ENCODE results near the gene CLDN10. TPM values are rescaled to one million over a fixed set of nuclear protein-coding genes. Genes with fewer than 3 reads are reported as not detected.

The CLDN10 gene
- total and polyA plus RNA-seq, 4 experiments from 2014 or later, result not detected

DNA sequence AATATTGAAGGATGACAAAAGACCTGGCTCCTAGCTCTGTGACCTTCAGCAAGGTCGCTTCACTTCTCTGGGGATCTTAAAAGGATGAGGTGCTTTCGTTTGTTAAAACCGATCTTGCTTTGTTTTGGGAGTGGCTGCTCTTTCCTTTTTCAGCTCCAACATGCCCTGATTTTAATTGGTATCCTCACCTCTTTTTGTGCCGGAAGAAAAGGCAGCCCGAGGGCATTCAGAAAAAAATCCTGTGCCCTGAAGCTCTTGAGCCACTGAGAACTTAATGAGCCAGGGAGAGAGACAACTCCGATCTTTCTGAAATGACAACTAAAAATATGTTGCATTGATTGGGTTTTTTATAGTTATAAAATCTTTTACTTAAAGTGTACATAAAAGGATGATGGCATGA, 19.4 kb downstream of the CLDN10 start:
- Histone ChIP-seq H3K4me3 (ENCODE audit: low read length in 2 of 2) (no peak overlapping the region), H3K27me3 (ENCODE audit: insufficient read depth, low read length) (no peaks in the 10 kb centered on the region), H3K36me3 (ENCODE audit: insufficient read depth, low read length) (no peaks in the 10 kb centered on the region), H3K4me1 (ENCODE audit: insufficient read depth, low read length) (no peaks in the 10 kb centered on the region), H3K27ac (ENCODE audit: low read depth, low read length) (no peak overlapping the region), H3K9me3 (ENCODE audit: control insufficient read depth in 1 of 2, low read length in 2 of 2) (no peaks in the 10 kb centered on the region)
- H3K27me3 Mint-ChIP-seq, result peaks cover 14 to 22% of the 10 kb centered on the region in 2 donors
- peaks cover 0 to 3% (median 0%) of the 10 kb centered on the region in 8 donors for H3K9me3 Mint-ChIP-seq
- no peaks in the 10 kb centered on the region for H3K36me3 Mint-ChIP-seq
- CTCF ChIA-PET (ENCODE audit: partially characterized antibody), result no interaction called here
- no peak for DNase-seq
- no peak overlapping the region for H3K4me3 Mint-ChIP-seq
- POLR2A ChIA-PET (ENCODE audit: partially characterized antibody), result no interaction called here
- intact Hi-C loops (cut with micrococcal nuclease), result no loop called here
- H3K4me1 Mint-ChIP-seq, result no peaks in the 10 kb centered on the region
- no peak overlapping the region for H3K27ac Mint-ChIP-seq

- CTCF ChIA-PET (ENCODE audit: partially characterized antibody), result no interaction called here
These were observed 20.7 kb downstream of the CLDN10 start for GRCh38 chr13:95573221-95573620.

GRCh38 chr13:95579303-95579702, 26.8 kb downstream of the CLDN10 start:
- Histone ChIP-seq H3K4me1 (ENCODE audit: insufficient read depth, low read length) (no peaks in the 10 kb centered on the region), H3K27me3 (ENCODE audit: insufficient read depth, low read length) (no peaks in the 10 kb centered on the region), H3K4me3 (ENCODE audit: low read length in 2 of 2) (no peak overlapping the region), H3K27ac (ENCODE audit: low read depth, low read length) (no peak overlapping the region), H3K36me3 (ENCODE audit: insufficient read depth, low read length) (no peaks in the 10 kb centered on the region), H3K9me3 (ENCODE audit: control insufficient read depth in 1 of 2, low read length in 2 of 2) (no peaks in the 10 kb centered on the region)
- Mint-ChIP-seq H3K4me3 (no peak overlapping the region), H3K9me3 (no peaks in the 10 kb centered on the region), H3K4me1 (no peaks in the 10 kb centered on the region), H3K27me3 (peaks cover 9 to 12% of the 10 kb centered on the region in 2 donors), H3K36me3 (no peaks in the 10 kb centered on the region), H3K27ac (no peak overlapping the region)
- no peak for DNase-seq
- POLR2A ChIA-PET (ENCODE audit: partially characterized antibody), result interaction anchor here (0.7 kb wide), 1 partner anchor 97 kb away, joined by 3 read pairs; no protein-coding TSS in a partner anchor
- intact Hi-C loops (cut with micrococcal nuclease), result no loop called here
- CTCF ChIA-PET (ENCODE audit: partially characterized antibody), result no interaction called here

More at GRCh38 chr13:95573221-95573620, 20.7 kb downstream of the CLDN10 start:
- Mint-ChIP-seq H3K36me3 (no peaks in the 10 kb centered on the region), H3K4me1 (no peaks in the 10 kb centered on the region), H3K27me3 (peaks cover 16 to 22% of the 10 kb centered on the region in 2 donors), H3K9me3 (peaks cover 0 to 3% (median 0%) of the 10 kb centered on the region in 8 donors), H3K27ac (no peak overlapping the region), H3K4me3 (no peak overlapping the region)
- DNase-seq, result no peak
- POLR2A ChIA-PET (ENCODE audit: partially characterized antibody), result no interaction called here
- Histone ChIP-seq H3K9me3 (ENCODE audit: control insufficient read depth in 1 of 2, low read length in 2 of 2) (no peaks in the 10 kb centered on the region), H3K36me3 (ENCODE audit: insufficient read depth, low read length) (no peaks in the 10 kb centered on the region), H3K4me1 (ENCODE audit: insufficient read depth, low read length) (no peaks in the 10 kb centered on the region), H3K27ac (ENCODE audit: low read depth, low read length) (no peak overlapping the region), H3K27me3 (ENCODE audit: insufficient read depth, low read length) (no peaks in the 10 kb centered on the region), H3K4me3 (ENCODE audit: low read length in 2 of 2) (no peak overlapping the region)
- intact Hi-C loops (cut with micrococcal nuclease), result no loop called here

GRCh38 chr13:95585867-95586266, 33.3 kb downstream of the CLDN10 start:
- no peak overlapping the region for H3K27ac ChIP-seq (ENCODE audit: low read depth, low read length)
- Mint-ChIP-seq H3K9me3 (no peaks in the 10 kb centered on the region), H3K27ac (no peak overlapping the region), H3K4me3 (no peak overlapping the region), H3K27me3 (peaks cover 3 to 11% of the 10 kb centered on the region in 2 donors), H3K4me1 (no peaks in the 10 kb centered on the region), H3K36me3 (no peaks in the 10 kb centered on the region)
- CTCF ChIA-PET (ENCODE audit: partially characterized antibody), result no interaction called here
- no peaks in the 10 kb centered on the region for H3K4me1 ChIP-seq (ENCODE audit: insufficient read depth, low read length)
- H3K27me3 ChIP-seq (ENCODE audit: insufficient read depth, low read length), result no peaks in the 10 kb centered on the region
- intact Hi-C loops (cut with micrococcal nuclease), result no loop called here
- H3K9me3 ChIP-seq (ENCODE audit: control insufficient read depth in 1 of 2, low read length in 2 of 2), result no peaks in the 10 kb centered on the region
- H3K36me3 ChIP-seq (ENCODE audit: insufficient read depth, low read length), result no peaks in the 10 kb centered on the region
- no peak for DNase-seq
- POLR2A ChIA-PET (ENCODE audit: partially characterized antibody), result no interaction called here
- H3K4me3 ChIP-seq (ENCODE audit: low read length in 2 of 2), result no peak overlapping the region

DNA sequence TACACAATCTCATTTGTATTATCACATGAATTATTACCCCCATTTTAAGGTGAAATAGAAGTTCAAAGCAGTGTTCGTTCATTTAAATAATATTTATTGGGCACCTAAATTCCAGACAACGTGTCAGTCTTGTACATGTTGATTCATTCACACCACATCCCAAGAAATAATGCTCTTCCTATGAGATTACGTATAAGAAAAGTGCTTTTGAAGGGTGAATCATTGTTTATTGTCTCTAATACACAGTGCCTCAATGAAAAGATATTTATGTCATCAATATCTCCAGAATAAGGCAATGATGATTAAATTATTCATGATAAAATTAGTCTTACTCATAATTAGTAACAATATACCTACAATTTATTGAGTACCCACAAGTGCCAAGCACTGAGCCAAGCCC, 35.6 kb downstream of the CLDN10 start:
- Histone ChIP-seq H3K4me3 (ENCODE audit: low read length in 2 of 2) (no peak overlapping the region), H3K27ac (ENCODE audit: low read depth, low read length) (no peak overlapping the region), H3K9me3 (ENCODE audit: control insufficient read depth in 1 of 2, low read length in 2 of 2) (no peaks in the 10 kb centered on the region), H3K36me3 (ENCODE audit: insufficient read depth, low read length) (no peaks in the 10 kb centered on the region), H3K27me3 (ENCODE audit: insufficient read depth, low read length) (no peaks in the 10 kb centered on the region), H3K4me1 (ENCODE audit: insufficient read depth, low read length) (no peaks in the 10 kb centered on the region)
- Mint-ChIP-seq H3K4me1 (no peaks in the 10 kb centered on the region), H3K4me3 (no peak overlapping the region), H3K36me3 (no peaks in the 10 kb centered on the region), H3K27me3 (peaks cover 1 to 14% of the 10 kb centered on the region in 2 donors), H3K27ac (no peak overlapping the region), H3K9me3 (no peaks in the 10 kb centered on the region)
- intact Hi-C loops (cut with micrococcal nuclease), result no loop called here
- DNase-seq, result no peak
- CTCF ChIA-PET (ENCODE audit: partially characterized antibody), result no interaction called here
- POLR2A ChIA-PET (ENCODE audit: partially characterized antibody), result no interaction called here

DNA sequence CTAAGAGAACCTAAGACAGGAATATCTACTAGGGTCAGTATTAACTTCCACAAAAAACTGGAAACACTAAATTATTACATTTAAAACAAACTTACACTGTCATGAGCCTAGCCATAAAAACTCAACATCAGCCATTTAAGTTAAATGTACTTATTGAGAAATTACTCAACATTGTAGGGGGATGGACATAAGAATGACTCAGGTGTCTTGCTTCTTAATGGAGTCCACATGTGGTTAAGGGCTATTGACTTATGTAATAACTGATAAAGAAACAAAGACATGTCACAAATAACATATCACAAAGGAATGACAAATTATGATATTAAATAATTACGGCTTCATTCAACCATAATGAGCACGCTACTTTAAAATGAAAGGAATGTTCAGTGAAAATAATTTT, 36.2 kb downstream of the CLDN10 start:
- intact Hi-C loops (cut with micrococcal nuclease), result no loop called here

DNA sequence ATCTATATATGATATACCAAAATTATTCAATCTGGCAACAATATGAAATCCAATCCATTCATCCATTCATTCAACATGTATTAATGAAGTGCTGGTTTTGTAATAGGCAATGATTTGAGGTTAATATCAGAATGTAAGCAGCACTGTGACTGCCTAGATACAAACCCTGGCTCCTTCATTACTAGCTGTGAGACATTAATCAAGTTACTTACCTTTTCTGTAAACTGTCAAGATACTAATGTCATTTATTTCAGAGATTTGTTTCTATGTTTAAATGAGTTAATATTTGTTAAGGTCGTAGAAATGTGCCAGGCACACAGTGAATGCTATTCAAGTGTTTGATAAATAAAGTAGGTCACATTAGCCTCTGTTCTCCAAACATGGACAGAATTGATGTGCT, 40.9 kb downstream of the CLDN10 start:
- CTCF ChIA-PET (ENCODE audit: partially characterized antibody), result no interaction called here
- H3K27me3 Mint-ChIP-seq, result peaks cover 7 to 13% of the 10 kb centered on the region in 2 donors

More for the DNA sequence above, 36.2 kb downstream of the CLDN10 start:
- Mint-ChIP-seq H3K4me1 (no peaks in the 10 kb centered on the region), H3K9me3 (no peaks in the 10 kb centered on the region), H3K4me3 (no peak overlapping the region), H3K27ac (no peak overlapping the region), H3K36me3 (no peaks in the 10 kb centered on the region), H3K27me3 (peaks cover 3 to 14% of the 10 kb centered on the region in 2 donors)
- DNase-seq, result no peak
- Histone ChIP-seq H3K27ac (ENCODE audit: low read depth, low read length) (no peak overlapping the region), H3K4me1 (ENCODE audit: insufficient read depth, low read length) (no peaks in the 10 kb centered on the region), H3K4me3 (ENCODE audit: low read length in 2 of 2) (no peak overlapping the region), H3K36me3 (ENCODE audit: insufficient read depth, low read length) (no peaks in the 10 kb centered on the region), H3K9me3 (ENCODE audit: control insufficient read depth in 1 of 2, low read length in 2 of 2) (no peaks in the 10 kb centered on the region), H3K27me3 (ENCODE audit: insufficient read depth, low read length) (no peaks in the 10 kb centered on the region)
- CTCF ChIA-PET (ENCODE audit: partially characterized antibody), result no interaction called here
- POLR2A ChIA-PET (ENCODE audit: partially characterized antibody), result no interaction called here

GRCh38 chr13:95596701-95597100, 44.2 kb downstream of the CLDN10 start:
- H3K9me3 ChIP-seq (ENCODE audit: control insufficient read depth in 1 of 2, low read length in 2 of 2), result no peaks in the 10 kb centered on the region
- no peak for DNase-seq
- peaks cover 7% of the 10 kb centered on the region in 2 donors for H3K27me3 Mint-ChIP-seq
- H3K4me1 Mint-ChIP-seq, result no peaks in the 10 kb centered on the region
- H3K4me3 ChIP-seq (ENCODE audit: low read length in 2 of 2), result no peak overlapping the region
- H3K9me3 Mint-ChIP-seq, result no peaks in the 10 kb centered on the region
- no peaks in the 10 kb centered on the region for H3K27me3 ChIP-seq (ENCODE audit: insufficient read depth, low read length)
- H3K4me3 Mint-ChIP-seq, result no peak overlapping the region
- ChIA-PET POLR2A (ENCODE audit: partially characterized antibody) (no interaction called here), CTCF (ENCODE audit: partially characterized antibody) (no interaction called here)
- no peak overlapping the region for H3K27ac ChIP-seq (ENCODE audit: low read depth, low read length)
- no peaks in the 10 kb centered on the region for H3K4me1 ChIP-seq (ENCODE audit: insufficient read depth, low read length)
- H3K36me3 Mint-ChIP-seq, result no peaks in the 10 kb centered on the region
- no peaks in the 10 kb centered on the region for H3K36me3 ChIP-seq (ENCODE audit: insufficient read depth, low read length)
- intact Hi-C loops (cut with micrococcal nuclease), result no loop called here
- no peak overlapping the region for H3K27ac Mint-ChIP-seq

More for the DNA sequence above, 40.9 kb downstream of the CLDN10 start:
- Histone ChIP-seq H3K27me3 (ENCODE audit: insufficient read depth, low read length) (no peaks in the 10 kb centered on the region), H3K4me3 (ENCODE audit: low read length in 2 of 2) (no peak overlapping the region), H3K27ac (ENCODE audit: low read depth, low read length) (no peak overlapping the region), H3K36me3 (ENCODE audit: insufficient read depth, low read length) (no peaks in the 10 kb centered on the region), H3K9me3 (ENCODE audit: control insufficient read depth in 1 of 2, low read length in 2 of 2) (no peaks in the 10 kb centered on the region), H3K4me1 (ENCODE audit: insufficient read depth, low read length) (no peaks in the 10 kb centered on the region)
- POLR2A ChIA-PET (ENCODE audit: partially characterized antibody), result no interaction called here
- no peak overlapping the region for H3K4me3 Mint-ChIP-seq
- H3K4me1 Mint-ChIP-seq, result no peaks in the 10 kb centered on the region
- no peak overlapping the region for H3K27ac Mint-ChIP-seq
- H3K36me3 Mint-ChIP-seq, result no peaks in the 10 kb centered on the region
- intact Hi-C loops (cut with micrococcal nuclease), result no loop called here
- DNase-seq, result no peak
- H3K9me3 Mint-ChIP-seq, result no peaks in the 10 kb centered on the region
